H9 (cell line): ENCODE data around the gene FSIP1. TPM values are rescaled to one million over a fixed set of nuclear protein-coding genes. Genes with fewer than 3 reads are reported as not detected.

Source experiments
- DNase-seq: peaks from one replicate; pipeline ENCODE4 v3.0.0-alpha.2; 2017
- H2AFZ ChIP-seq: one replicate; pipeline ENCODE4 v1.6.1; 2013; ENCODE audit warnings: mild to moderate bottlenecking, low read length, control low read depth, moderate library complexity
- H2AK5ac ChIP-seq: 2 replicates; pipeline ENCODE4 v1.6.1; 2013; ENCODE audit warnings: low read length, control low read depth, mixed read lengths; ENCODE audit not compliant: insufficient read length
- H2BK120ac ChIP-seq: one replicate; pipeline ENCODE4 v1.6.1; 2013; ENCODE audit warnings: low read depth, mild to moderate bottlenecking, low read length, control low read depth, inconsistent platforms; ENCODE audit not compliant: poor library complexity, severe bottlenecking
- H2BK12ac ChIP-seq: 2 replicates; pipeline ENCODE4 v1.6.1; 2013; ENCODE audit warnings: low read length, control low read depth, mixed read lengths, low read depth; ENCODE audit not compliant: insufficient read length
- H2BK15ac ChIP-seq: 2 replicates; pipeline ENCODE4 v1.6.1; 2013; ENCODE audit warnings: low read depth, low read length, control low read depth
- H2BK20ac ChIP-seq: one replicate; pipeline ENCODE4 v1.6.1; 2013; ENCODE audit warnings: low read depth, mild to moderate bottlenecking, low read length, control low read depth, inconsistent platforms; ENCODE audit not compliant: poor library complexity, severe bottlenecking
- H2BK5ac ChIP-seq: 2 replicates; pipeline ENCODE4 v1.6.1; 2013; ENCODE audit warnings: low read length, control low read depth, mixed read lengths; ENCODE audit not compliant: insufficient read length
- H3K14ac ChIP-seq: 2 replicates; pipeline ENCODE4 v1.6.1; 2013; ENCODE audit warnings: low read length, control low read depth; ENCODE audit not compliant: insufficient read depth
- H3K18ac ChIP-seq: 2 replicates; pipeline ENCODE4 v1.6.1; 2013; ENCODE audit warnings: low read depth, mild to moderate bottlenecking, mixed read lengths, low read length, control low read depth; ENCODE audit not compliant: insufficient read length
- H3K23ac ChIP-seq: 2 replicates; pipeline ENCODE4 v1.6.1; 2013; ENCODE audit warnings: low read length, control low read depth, mixed read lengths, low read depth; ENCODE audit not compliant: insufficient read length
- H3K23me2 ChIP-seq: 2 replicates; pipeline ENCODE4 v1.6.1; 2013; ENCODE audit warnings: low read depth, mild to moderate bottlenecking, mixed read lengths, low read length, control low read depth; ENCODE audit not compliant: insufficient read length, poor library complexity, severe bottlenecking
- H3K27ac ChIP-seq: 2 replicates; pipeline ENCODE4 v1.5.1; 2013; ENCODE audit warnings: low read length, control low read depth, mixed read lengths, low read depth; ENCODE audit not compliant: insufficient read length
- H3K27me3 ChIP-seq: 2 replicates; pipeline ENCODE4 v1.6.1; 2013; ENCODE audit warnings: low read length, control low read depth, inconsistent platforms; ENCODE audit not compliant: insufficient read depth
- H3K4ac ChIP-seq: 2 replicates; pipeline ENCODE4 v1.6.1; 2013; ENCODE audit warnings: low read depth, mild to moderate bottlenecking, control low read depth, inconsistent platforms, low read length, moderate library complexity
- H3K4me1 ChIP-seq: 2 replicates; pipeline ENCODE4 v1.6.1; 2013; ENCODE audit warnings: low read length, control low read depth, inconsistent platforms; ENCODE audit not compliant: insufficient read depth
- H3K4me2 ChIP-seq: 2 replicates; pipeline ENCODE4 v1.6.1; 2013; ENCODE audit warnings: low read length, control low read depth, mixed read lengths; ENCODE audit not compliant: insufficient read length, insufficient read depth
- H3K56ac ChIP-seq: 2 replicates; pipeline ENCODE4 v1.6.1; 2013; ENCODE audit warnings: low read depth, mild to moderate bottlenecking, mixed read lengths, low read length, control low read depth; ENCODE audit not compliant: insufficient read length
- H3K79me1 ChIP-seq: 2 replicates; pipeline ENCODE4 v1.6.1; 2013; ENCODE audit warnings: low read depth, mild to moderate bottlenecking, moderate library complexity, low read length, control low read depth, inconsistent platforms; ENCODE audit not compliant: insufficient read depth, poor library complexity, severe bottlenecking
- H3K79me2 ChIP-seq: 2 replicates; pipeline ENCODE4 v1.6.1; 2013; ENCODE audit warnings: low read length, control low read depth, inconsistent platforms; ENCODE audit not compliant: insufficient read depth
- H3K9ac ChIP-seq: 2 replicates; pipeline ENCODE4 v1.6.1; 2013; ENCODE audit warnings: low read length, control low read depth, mixed read lengths; ENCODE audit not compliant: insufficient read length; ENCODE audit errors: extremely low read depth
- H3K9me3 ChIP-seq: one replicate; pipeline ENCODE4 v1.6.1; 2013; ENCODE audit warnings: low read depth, low read length, inconsistent platforms; ENCODE audit not compliant: control insufficient read depth
- H3T11ph ChIP-seq: one replicate; pipeline ENCODE4 v1.6.1; 2013; ENCODE audit warnings: mild to moderate bottlenecking, low read length, control low read depth, inconsistent platforms
- H4K20me1 ChIP-seq: one replicate; pipeline ENCODE4 v1.6.1; 2013; ENCODE audit not compliant: control insufficient read depth, insufficient read length, insufficient read depth
- H4K5ac ChIP-seq: 2 replicates; pipeline ENCODE4 v1.6.1; 2013; ENCODE audit warnings: low read depth, mild to moderate bottlenecking, mixed read lengths, low read length, control low read depth; ENCODE audit not compliant: insufficient read length
- H4K8ac ChIP-seq: replicated peaks from 2 replicates; pipeline ENCODE4 v1.6.1; 2013; ENCODE audit warnings: low read length, control low read depth, mixed read lengths, low read depth; ENCODE audit not compliant: insufficient read length
- H4K91ac ChIP-seq: 2 replicates; pipeline ENCODE4 v1.6.1; 2013; ENCODE audit warnings: low read depth, mild to moderate bottlenecking, moderate library complexity, mixed read lengths, low read length, control low read depth; ENCODE audit not compliant: insufficient read length
- H3K27ac Mint-ChIP-seq, 3 experiments: 2 replicates in 2 of 3; 3 replicates in 1 of 3; pipeline ENCODE4 v1.8.0; 2020 to 2021; ENCODE audit warnings: mixed read lengths in 3 of 3, mild to moderate bottlenecking in 1 of 3, moderate library complexity in 1 of 3
- H3K27me3 Mint-ChIP-seq: 2 replicates; pipeline ENCODE4 v1.8.0; 2021; ENCODE audit warnings: low read depth, mild to moderate bottlenecking, moderate library complexity, mixed read lengths
- H3K36me3 Mint-ChIP-seq, 3 experiments: 2 replicates in 2 of 3; 3 replicates in 1 of 3; pipeline ENCODE4 v1.8.0; 2020 to 2021; ENCODE audit warnings: low read depth in 3 of 3, mixed read lengths in 3 of 3; ENCODE audit not compliant: insufficient read depth in 1 of 3
- H3K4me1 Mint-ChIP-seq, 2 experiments: 2 replicates each; pipeline ENCODE4 v1.8.0; 2020; ENCODE audit warnings: mixed read lengths in 2 of 2
- H3K4me3 Mint-ChIP-seq, 2 experiments: 2 replicates in 1 of 2; 3 replicates in 1 of 2; pipeline ENCODE4 v1.8.0; 2020 to 2021; ENCODE audit warnings: mild to moderate bottlenecking in 2 of 2, mixed read lengths in 2 of 2, moderate library complexity in 1 of 2
- H3K9me3 Mint-ChIP-seq, 2 experiments: 2 replicates in 1 of 2; 3 replicates in 1 of 2; pipeline ENCODE4 v1.8.0; 2020; ENCODE audit warnings: mild to moderate bottlenecking in 2 of 2, mixed read lengths in 2 of 2, moderate library complexity in 1 of 2
- WGBS: extraction: QIAGEN DNeasy Blood & Tissue Kit; methylation state at CpG from one replicate; pipeline ENCODE4 v1.1.7; 2013; ENCODE audit warnings: missing lambda C conversion rate, low lambda C conversion rate, mixed read lengths; ENCODE audit not compliant: insufficient read length; ENCODE audit errors: extremely low coverage; 5-methylcytosine and 5-hydroxymethylcytosine counted together
- total RNA-seq: library from RNA; stranded (reverse); gene quantifications from 2 replicates; pipeline ENCODE4 v1.2.1, GENCODE V29; 2021
- TF ChIP-seq, protein P1 (sequence below): fragments of 200-600 bp; sonication (generic); conservative IDR thresholded peaks from 3 replicates; pipeline ENCODE4 v1.8.0; 2021; ENCODE audit warnings: antibody characterized with exemption, mild to moderate bottlenecking

FSIP1 gene
- total RNA-seq, 1 experiment from 2014 or later, result 0.96 TPM

DNA sequence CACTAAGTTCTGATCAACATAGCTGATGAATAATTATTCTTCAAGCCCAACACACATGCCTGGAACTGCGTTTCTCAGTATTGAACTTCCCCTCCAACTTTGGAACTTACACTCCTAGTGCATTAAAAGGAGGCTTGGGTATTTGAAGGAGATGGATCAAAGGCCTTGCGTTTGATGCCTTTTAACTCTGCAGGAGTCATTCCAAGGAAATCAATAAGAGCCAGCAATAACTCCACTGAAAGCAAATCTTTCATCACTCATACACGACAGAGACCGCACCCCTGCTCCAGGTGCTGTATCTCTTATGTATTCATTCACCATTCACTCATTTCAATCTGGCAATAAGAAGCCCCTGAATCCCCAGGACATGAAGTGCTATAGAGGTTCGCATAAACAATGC is 14.0 kb upstream of the FSIP1 start:
- no peak for DNase-seq
- no peaks in the 10 kb centered on the region for H3K27me3 ChIP-seq
- no peak overlapping the region for H2BK20ac ChIP-seq
- H2BK5ac ChIP-seq, result no peak overlapping the region
- no peak overlapping the region for H3K14ac ChIP-seq
- no peak overlapping the region for H2AK5ac ChIP-seq
- no peak overlapping the region for H3K4me2 ChIP-seq
- H3K56ac ChIP-seq, result no peak overlapping the region
- H3K36me3 Mint-ChIP-seq, result peaks cover 20 to 35% (median 30%) of the 10 kb centered on the region in 3 experiments
- H3K79me1 ChIP-seq, result no peaks in the 10 kb centered on the region
- H3K27ac Mint-ChIP-seq, result no peak overlapping the region
- no peak overlapping the region for H4K5ac ChIP-seq
- H3K9ac ChIP-seq, result no peak overlapping the region
- no peak overlapping the region for H3K18ac ChIP-seq
- no peak overlapping the region for H3K27ac ChIP-seq
- H2BK120ac ChIP-seq, result no peak overlapping the region
- no peak overlapping the region for H3T11ph ChIP-seq
- H4K20me1 ChIP-seq, result no peaks in the 10 kb centered on the region
- no peaks in the 10 kb centered on the region for H3K4me1 ChIP-seq
- H3K23me2 ChIP-seq, result no peaks in the 10 kb centered on the region
- peaks cover 43 to 44% of the 10 kb centered on the region in 2 experiments for H3K4me1 Mint-ChIP-seq
- H3K9me3 Mint-ChIP-seq, result no peaks in the 10 kb centered on the region
- no peak overlapping the region for H3K4me3 Mint-ChIP-seq
- H2BK15ac ChIP-seq, result no peak overlapping the region
- H2BK12ac ChIP-seq, result no peak overlapping the region
- H3K4ac ChIP-seq, result no peak overlapping the region
- WGBS, result no CpG with 5 or more reads among the region's 5 CpGs
- H3K23ac ChIP-seq, result no peak overlapping the region
- H2AFZ ChIP-seq, result no peak overlapping the region
- no peaks in the 10 kb centered on the region for H3K9me3 ChIP-seq
- H4K8ac ChIP-seq, result no peak overlapping the region
- H3K79me2 ChIP-seq, result no peaks in the 10 kb centered on the region
- H3K27me3 Mint-ChIP-seq, result no peaks in the 10 kb centered on the region
- TF ChIP-seq, protein P1, sequence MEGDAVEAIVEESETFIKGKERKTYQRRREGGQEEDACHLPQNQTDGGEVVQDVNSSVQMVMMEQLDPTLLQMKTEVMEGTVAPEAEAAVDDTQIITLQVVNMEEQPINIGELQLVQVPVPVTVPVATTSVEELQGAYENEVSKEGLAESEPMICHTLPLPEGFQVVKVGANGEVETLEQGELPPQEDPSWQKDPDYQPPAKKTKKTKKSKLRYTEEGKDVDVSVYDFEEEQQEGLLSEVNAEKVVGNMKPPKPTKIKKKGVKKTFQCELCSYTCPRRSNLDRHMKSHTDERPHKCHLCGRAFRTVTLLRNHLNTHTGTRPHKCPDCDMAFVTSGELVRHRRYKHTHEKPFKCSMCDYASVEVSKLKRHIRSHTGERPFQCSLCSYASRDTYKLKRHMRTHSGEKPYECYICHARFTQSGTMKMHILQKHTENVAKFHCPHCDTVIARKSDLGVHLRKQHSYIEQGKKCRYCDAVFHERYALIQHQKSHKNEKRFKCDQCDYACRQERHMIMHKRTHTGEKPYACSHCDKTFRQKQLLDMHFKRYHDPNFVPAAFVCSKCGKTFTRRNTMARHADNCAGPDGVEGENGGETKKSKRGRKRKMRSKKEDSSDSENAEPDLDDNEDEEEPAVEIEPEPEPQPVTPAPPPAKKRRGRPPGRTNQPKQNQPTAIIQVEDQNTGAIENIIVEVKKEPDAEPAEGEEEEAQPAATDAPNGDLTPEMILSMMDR, result no peak
- H4K91ac ChIP-seq, result no peak overlapping the region
